Vagina (tissue), 2 donors: ENCODE measurements around the gene WDR45B.

Experiments used
- CTCF ChIP-seq, 3 experiments: fragments of 450-650 bp in 2 of 3; fragments of 200-600 bp in 1 of 3; sonication (generic) in 1 of 3; IDR thresholded peaks; one replicate each; pipeline ENCODE4 v1.5.1; 2017 to 2019; ENCODE audit warnings: antibody characterized with exemption in 3 of 3, mild to moderate bottlenecking in 2 of 3, moderate library complexity in 2 of 3
- POLR2A ChIP-seq, 2 donors: fragments of 450-650 bp; IDR thresholded peaks; one replicate each; pipeline ENCODE4 v1.6.1; 2017; ENCODE audit warnings: antibody characterized with exemption in 2 of 2, mild to moderate bottlenecking in 2 of 2, moderate library complexity in 2 of 2

DNA sequence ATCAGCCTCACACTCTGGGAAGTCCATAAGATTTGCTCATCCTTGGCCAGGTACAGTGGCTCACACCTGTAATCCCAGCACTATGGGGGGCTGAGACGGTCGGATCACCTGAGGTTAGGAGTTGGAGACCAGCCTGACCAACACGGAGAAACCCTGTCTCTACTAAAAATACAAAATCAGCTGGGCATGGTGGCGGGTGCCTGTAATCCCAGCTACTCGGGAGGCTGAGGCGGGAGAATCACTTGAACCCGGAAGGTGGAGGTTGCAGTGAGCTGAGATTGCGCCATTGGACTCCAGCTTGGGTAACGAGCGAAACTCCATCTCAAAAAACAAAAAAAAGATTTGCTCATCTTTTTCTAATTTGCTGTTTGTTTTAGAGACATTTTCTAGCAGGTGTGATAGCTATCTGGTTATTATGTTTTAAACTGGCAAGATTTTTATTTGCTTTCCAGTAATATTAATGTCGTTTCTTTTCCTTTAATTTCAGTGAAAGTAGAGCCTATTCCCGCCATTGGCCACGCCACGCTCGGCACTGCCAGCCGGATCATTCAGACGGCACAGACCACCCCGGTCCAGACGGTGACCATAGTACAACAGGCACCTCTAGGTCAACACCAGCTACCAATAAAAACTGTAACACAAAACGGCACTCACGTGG lies 61.5 kb downstream of the WDR45B start:
- TF ChIP-seq POLR2A (IDR thresholded peaks at IDR 0.05), result no peak
- no peak for TF ChIP-seq CTCF (IDR thresholded peaks at IDR 0.05)
